BLaER1 (cell line): ENCODE results near the gene PRRC2B.

Experiments used
- H3K27ac ChIP-seq: shearing (Covaris generic); formaldehyde crosslinking; 2 replicates; pipeline ENCODE4 v1.8.1; 2022
- H3K27me3 ChIP-seq: shearing (Covaris generic); formaldehyde crosslinking; 2 replicates; pipeline ENCODE4 v1.8.1; 2022
- H3K36me3 ChIP-seq: shearing (Covaris generic); formaldehyde crosslinking; 2 replicates; pipeline ENCODE4 v1.8.1; 2022
- H3K4me1 ChIP-seq: shearing (Covaris generic); formaldehyde crosslinking; 2 replicates; pipeline ENCODE4 v1.8.1; 2022
- H3K4me2 ChIP-seq: shearing (Covaris generic); formaldehyde crosslinking; 2 replicates; pipeline ENCODE4 v1.8.1; 2022
- H3K4me3 ChIP-seq: shearing (Covaris generic); formaldehyde crosslinking; 2 replicates; pipeline ENCODE4 v1.8.1; 2022
- H3K9ac ChIP-seq: shearing (Covaris generic); formaldehyde crosslinking; 2 replicates; pipeline ENCODE4 v1.8.1; 2022
- H3K9me3 ChIP-seq: shearing (Covaris generic); formaldehyde crosslinking; 2 replicates; pipeline ENCODE4 v1.8.1; 2022
- H4K20me1 ChIP-seq: shearing (Covaris generic); formaldehyde crosslinking; 2 replicates; pipeline ENCODE4 v1.8.1; 2022
- Cebpa-rat ChIP-seq: shearing (Covaris generic); IDR thresholded peaks from 2 replicates; pipeline ENCODE4 v1.8.1; 2022

Gene PRRC2B

DNA sequence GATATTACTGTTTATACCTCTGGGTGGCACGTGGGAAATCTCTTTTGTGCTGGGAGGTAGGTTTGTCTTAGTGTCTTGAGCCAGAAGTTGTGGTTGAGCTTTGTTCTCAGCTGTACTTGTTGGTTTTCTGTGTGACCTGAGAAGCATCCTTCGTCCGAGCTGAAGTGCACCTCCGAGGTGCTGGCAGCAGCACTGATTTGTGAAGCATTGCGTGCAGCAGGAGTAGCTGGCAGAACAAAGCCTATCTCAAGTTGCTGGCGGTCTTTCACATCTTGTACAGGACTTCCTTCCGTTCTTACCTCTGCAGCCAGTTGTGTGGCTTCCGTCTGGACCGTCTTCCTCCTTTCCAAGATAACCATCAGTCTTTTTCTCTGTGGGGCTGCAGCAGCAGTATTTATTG is 4.3 kb downstream of the PRRC2B start:
- Histone ChIP-seq H3K4me2 (peak overlapping the region; percentile 97), H3K9ac (peak overlapping the region; percentile 100; the same call in 1 of the 2 replicates), H3K36me3 (peaks cover 45% of the 10 kb centered on the region), H3K9me3 (no peaks in the 10 kb centered on the region), H3K4me1 (peaks cover 81% of the 10 kb centered on the region), H3K27ac (peak overlapping the region; percentile 42; the same call in 1 of the 2 replicates), H3K4me3 (peak overlapping the region; percentile 95), H3K27me3 (no peaks in the 10 kb centered on the region), H4K20me1 (peaks cover 86% of the 10 kb centered on the region)
- TF ChIP-seq Cebpa-rat, result no peak

DNA sequence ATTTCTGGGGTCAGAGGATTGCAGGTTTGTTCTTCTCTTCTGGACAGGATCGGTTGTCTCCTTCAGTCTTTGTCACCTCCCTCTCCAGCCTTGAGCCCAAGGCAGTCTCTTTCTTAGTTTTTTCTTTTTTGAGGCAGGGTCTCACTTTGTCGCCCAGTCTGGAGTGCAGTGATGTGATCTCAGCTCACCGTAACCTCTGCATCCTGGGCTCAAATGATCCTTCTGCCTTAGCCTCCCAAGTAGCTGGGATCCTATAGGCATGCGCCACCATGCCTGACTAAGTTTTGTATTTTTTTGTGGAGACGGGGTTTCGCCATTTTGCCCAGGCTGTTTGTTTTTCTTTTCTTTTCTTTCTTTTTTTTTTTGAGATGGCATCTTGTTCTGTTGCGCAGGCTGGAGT is 6.1 kb downstream of the PRRC2B start:
- Histone ChIP-seq H3K36me3 (peaks cover 58% of the 10 kb centered on the region), H3K27ac (no peak overlapping the region), H3K9ac (no peak overlapping the region), H3K4me1 (peaks cover 97% of the 10 kb centered on the region), H3K9me3 (no peaks in the 10 kb centered on the region), H3K4me2 (peak overlapping the region; percentile 19; the same call in 1 of the 2 replicates), H3K27me3 (no peaks in the 10 kb centered on the region), H3K4me3 (no peak overlapping the region), H4K20me1 (peaks cover 100% of the 10 kb centered on the region)
- no peak for TF ChIP-seq Cebpa-rat

DNA sequence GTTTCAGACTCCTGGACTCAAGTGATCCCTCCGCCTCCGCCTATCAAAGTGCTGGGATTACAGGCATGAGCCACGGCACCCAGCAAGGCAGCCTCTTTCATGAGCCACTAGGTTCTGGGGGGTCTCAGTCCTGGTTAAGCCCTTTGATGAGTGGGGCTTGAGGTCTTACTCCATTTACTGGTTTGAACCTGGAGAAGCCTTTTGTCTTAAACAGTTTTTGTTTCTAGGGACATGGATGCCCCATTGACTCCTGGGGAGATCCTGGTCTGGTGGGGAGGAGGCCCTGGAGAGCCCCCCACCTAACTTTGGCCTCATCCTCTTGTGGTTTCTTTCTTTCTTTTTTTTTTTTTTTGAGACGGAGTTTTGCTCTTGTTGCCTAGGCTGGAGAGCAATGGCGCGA is 6.7 kb downstream of the PRRC2B start:
- no peak overlapping the region for H3K9ac ChIP-seq
- H3K4me1 ChIP-seq, result peaks cover 100% of the 10 kb centered on the region
- H3K4me2 ChIP-seq, result peak overlapping the region; percentile 42; the same call in 1 of the 2 replicates
- no peaks in the 10 kb centered on the region for H3K9me3 ChIP-seq
- H3K27me3 ChIP-seq, result no peaks in the 10 kb centered on the region
- no peak for TF ChIP-seq Cebpa-rat
- H3K36me3 ChIP-seq, result peaks cover 65% of the 10 kb centered on the region
- H3K4me3 ChIP-seq, result no peak overlapping the region
- no peak overlapping the region for H3K27ac ChIP-seq
- peaks cover 100% of the 10 kb centered on the region for H4K20me1 ChIP-seq

DNA sequence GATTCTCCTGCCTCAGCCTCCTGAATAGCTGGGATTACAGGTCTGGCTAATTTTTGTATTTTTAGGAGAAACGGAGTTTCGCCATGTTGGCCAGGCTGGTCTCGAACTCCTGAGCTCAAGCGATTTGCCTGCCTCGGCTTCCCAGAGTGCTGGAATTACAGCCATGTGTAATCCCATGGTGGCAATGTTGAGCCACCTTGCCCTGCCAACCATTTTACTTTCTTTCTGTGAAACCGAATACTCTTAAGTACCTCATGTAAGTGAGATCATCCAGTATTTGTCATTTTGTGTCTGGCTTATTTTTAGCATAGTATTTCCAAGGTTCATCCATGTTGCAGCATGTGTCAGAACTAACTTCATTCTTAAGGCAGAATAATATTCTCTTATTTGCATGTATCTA is 8.2 kb downstream of the PRRC2B start:
- no peak for TF ChIP-seq Cebpa-rat
- peaks cover 100% of the 10 kb centered on the region for H4K20me1 ChIP-seq
- no peaks in the 10 kb centered on the region for H3K9me3 ChIP-seq
- peak overlapping the region; percentile 51; the same call in 1 of the 2 replicates for H3K4me2 ChIP-seq
- H3K27me3 ChIP-seq, result no peaks in the 10 kb centered on the region
- peaks cover 75% of the 10 kb centered on the region for H3K36me3 ChIP-seq
- H3K4me1 ChIP-seq, result peaks cover 100% of the 10 kb centered on the region
- H3K4me3 ChIP-seq, result no peak overlapping the region
- 0 out of 2 replicates have a peak overlapping the region, but pooled peaks have one; percentile 4 for H3K9ac ChIP-seq
- H3K27ac ChIP-seq, result no peak overlapping the region

DNA sequence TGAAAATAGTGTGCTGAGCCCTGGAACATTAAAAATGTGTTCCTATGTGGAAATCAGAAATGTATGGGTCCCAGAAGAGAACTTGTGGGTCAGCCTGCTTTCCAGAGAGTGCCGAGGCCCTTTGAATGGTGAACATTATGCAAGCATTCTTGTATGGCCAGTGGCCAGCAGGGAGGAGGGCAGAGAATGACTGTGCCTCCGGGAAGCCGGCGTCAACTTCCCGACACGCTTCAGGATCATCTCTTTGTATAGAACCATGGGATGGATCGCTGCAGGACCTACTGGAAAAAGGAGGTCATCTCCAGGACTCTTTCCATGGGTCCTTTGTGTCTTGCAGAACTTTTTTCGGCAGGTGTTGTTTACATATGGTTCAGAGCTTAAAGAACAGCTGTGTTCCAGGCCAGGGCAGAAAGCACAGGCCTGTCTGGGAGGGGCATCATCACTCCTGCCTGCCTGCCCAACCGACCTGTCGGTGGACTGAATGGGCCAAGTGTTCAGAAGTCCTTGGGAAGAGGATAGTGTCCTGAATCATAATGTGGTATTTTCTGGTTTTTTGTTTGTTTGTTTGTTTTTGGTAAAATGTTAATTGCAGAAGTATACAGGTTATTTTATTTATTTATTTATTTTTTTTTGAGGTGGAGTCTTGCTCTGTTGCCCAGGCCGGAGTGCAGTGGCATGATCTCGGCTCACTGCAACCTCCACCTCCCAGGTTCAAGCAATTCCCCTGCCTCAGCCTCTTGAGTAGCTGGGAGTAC is 9.0 kb downstream of the PRRC2B start:
- H3K9me3 ChIP-seq, result no peaks in the 10 kb centered on the region
- no peak overlapping the region for H3K4me3 ChIP-seq
- H3K36me3 ChIP-seq, result peaks cover 73% of the 10 kb centered on the region
- H3K27ac ChIP-seq, result no peak overlapping the region
- H3K27me3 ChIP-seq, result no peaks in the 10 kb centered on the region
- 0 out of 2 replicates have a peak overlapping the region, but pooled peaks have one; percentile 4 for H3K9ac ChIP-seq
- TF ChIP-seq Cebpa-rat, result no peak
- H3K4me1 ChIP-seq, result peaks cover 100% of the 10 kb centered on the region
- peak overlapping the region; percentile 51 for H3K4me2 ChIP-seq
- H4K20me1 ChIP-seq, result peaks cover 100% of the 10 kb centered on the region

DNA sequence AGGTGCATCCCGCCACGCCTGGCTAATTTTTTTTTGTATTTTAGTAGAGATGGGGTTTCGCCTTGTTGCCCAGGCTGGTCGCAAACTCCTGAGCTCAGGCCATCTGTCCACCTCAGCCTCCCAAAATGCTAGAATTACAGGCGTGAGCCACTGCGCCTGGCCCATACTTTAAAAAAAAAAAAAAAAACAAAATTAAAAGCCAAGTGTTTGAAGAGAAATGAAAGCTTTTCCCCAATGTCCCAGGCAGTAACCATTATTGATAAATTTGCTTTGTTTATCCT is 9.5 kb downstream of the PRRC2B start:
- Histone ChIP-seq H3K36me3 (peaks cover 68% of the 10 kb centered on the region), H3K4me1 (peaks cover 100% of the 10 kb centered on the region), H3K4me3 (no peak overlapping the region), H3K9me3 (no peaks in the 10 kb centered on the region), H3K27ac (no peak overlapping the region), H4K20me1 (peaks cover 100% of the 10 kb centered on the region), H3K27me3 (no peaks in the 10 kb centered on the region), H3K9ac (no peak overlapping the region), H3K4me2 (peak overlapping the region; percentile 51; the same call in 1 of the 2 replicates)
- TF ChIP-seq Cebpa-rat, result no peak

DNA sequence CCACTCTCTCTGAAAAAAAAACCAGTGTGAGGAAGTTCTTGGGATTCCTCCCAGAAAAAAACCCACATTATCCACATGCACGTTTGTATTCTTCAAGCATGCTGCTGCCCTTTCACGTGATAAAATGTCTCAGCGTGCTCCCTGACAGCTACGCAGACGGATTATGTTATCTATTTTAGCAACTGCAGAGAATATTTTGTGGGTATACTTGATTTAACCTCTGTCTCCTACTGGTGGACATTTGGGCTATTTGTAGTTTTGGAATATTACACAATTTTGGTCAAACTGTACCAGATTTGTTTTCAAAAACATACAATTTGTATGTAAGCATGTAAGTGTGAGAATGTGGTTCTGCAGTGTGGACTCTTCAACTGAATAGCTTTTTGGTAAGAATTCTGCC is 10.7 kb downstream of the PRRC2B start:
- peaks cover 100% of the 10 kb centered on the region for H3K4me1 ChIP-seq
- peaks cover 100% of the 10 kb centered on the region for H4K20me1 ChIP-seq
- H3K9me3 ChIP-seq, result no peaks in the 10 kb centered on the region

DNA sequence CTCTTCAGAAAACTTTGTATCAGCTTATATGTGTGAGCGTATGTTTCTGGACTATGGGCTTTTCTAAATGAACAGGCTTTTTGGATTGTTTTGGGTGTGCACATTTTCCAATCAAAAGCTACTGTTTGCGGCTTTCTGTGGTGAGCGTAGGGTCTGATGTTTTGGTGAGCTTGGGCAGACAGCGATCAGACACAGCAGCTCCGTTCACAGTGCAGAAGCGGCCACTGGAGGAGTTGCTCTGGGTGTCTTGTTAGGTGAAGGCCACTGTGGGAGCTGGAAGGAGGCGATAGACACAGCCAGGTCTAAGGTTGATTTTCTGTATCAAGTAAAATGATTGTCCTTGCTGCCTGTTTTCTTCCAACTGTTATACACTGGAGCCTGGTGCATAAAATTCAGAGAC is 11.1 kb downstream of the PRRC2B start:
- Histone ChIP-seq H3K4me3 (no peak overlapping the region), H4K20me1 (peaks cover 100% of the 10 kb centered on the region)

More for the DNA sequence above, 10.7 kb downstream of the PRRC2B start:
- Histone ChIP-seq H3K27me3 (no peaks in the 10 kb centered on the region), H3K4me3 (no peak overlapping the region), H3K27ac (no peak overlapping the region), H3K36me3 (peaks cover 62% of the 10 kb centered on the region), H3K9ac (peak overlapping the region; percentile 5), H3K4me2 (peak overlapping the region; percentile 76)
- TF ChIP-seq Cebpa-rat, result no peak

DNA sequence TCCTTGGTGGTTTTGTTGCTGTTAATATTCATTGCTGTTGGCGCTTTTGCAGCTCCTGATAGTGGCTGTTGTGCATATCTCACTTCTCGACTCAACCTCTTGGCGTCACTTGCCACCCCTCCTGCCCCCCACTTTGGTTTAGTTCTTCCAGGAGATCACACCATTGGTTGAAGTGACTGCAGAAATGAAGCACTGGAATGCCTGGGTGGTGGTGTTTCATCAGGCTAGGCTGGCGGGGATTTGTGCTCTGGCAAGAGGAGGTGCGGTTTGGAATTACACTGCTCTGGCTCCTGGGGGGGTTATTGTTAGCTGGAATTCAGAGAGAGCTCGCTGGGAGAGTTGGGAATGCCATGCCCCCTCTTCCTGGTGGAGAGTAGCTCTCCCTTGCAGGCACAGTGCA is 11.5 kb downstream of the PRRC2B start:
- Histone ChIP-seq H4K20me1 (peaks cover 100% of the 10 kb centered on the region), H3K4me2 (peak overlapping the region; percentile 76), H3K36me3 (peaks cover 62% of the 10 kb centered on the region), H3K27me3 (no peaks in the 10 kb centered on the region), H3K4me1 (peaks cover 100% of the 10 kb centered on the region), H3K27ac (no peak overlapping the region), H3K9ac (peak overlapping the region; percentile 45), H3K4me3 (no peak overlapping the region), H3K9me3 (peaks cover 6% of the 10 kb centered on the region; the same call in 1 of the 2 replicates)
- TF ChIP-seq Cebpa-rat, result no peak

More for the DNA sequence above, 11.1 kb downstream of the PRRC2B start:
- Histone ChIP-seq H3K36me3 (peaks cover 61% of the 10 kb centered on the region), H3K27me3 (no peaks in the 10 kb centered on the region), H3K4me1 (peaks cover 100% of the 10 kb centered on the region), H3K9ac (peak overlapping the region; percentile 45), H3K27ac (no peak overlapping the region), H3K9me3 (peaks cover 2% of the 10 kb centered on the region; the same call in 1 of the 2 replicates), H3K4me2 (peak overlapping the region; percentile 76)
- TF ChIP-seq Cebpa-rat, result no peak

DNA sequence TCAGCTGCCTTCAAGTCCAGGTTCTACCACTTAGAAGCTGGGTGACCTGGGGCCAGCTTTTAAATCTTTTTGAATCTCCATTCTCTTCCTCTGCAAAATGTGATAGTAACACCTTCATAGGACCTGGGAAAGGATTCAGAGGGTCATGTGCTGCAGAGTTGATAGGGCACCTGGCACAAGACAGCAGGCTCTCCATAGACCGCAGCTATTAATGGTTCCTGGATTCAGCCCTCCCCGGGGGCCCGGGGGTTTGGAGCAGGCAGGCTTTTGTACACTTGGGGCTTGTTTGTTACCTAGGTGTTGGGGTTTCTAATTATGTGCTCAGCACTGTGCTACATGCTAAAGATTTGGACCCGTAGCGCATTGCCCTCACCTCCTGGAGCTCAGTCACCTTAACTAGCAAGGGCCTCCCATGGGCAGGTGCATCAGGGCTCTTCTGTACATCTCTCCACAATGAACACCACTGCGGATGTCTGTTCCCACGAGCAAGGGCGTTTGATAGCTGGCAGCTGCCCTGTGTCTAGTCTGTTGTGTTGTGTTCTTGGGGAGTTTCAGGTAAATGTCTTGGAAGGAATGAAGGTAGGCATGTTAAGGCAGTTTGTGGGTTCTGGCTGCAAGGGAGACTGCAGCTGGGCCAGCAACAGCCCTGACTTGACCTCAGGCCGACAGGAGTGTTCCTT is 12.1 kb downstream of the PRRC2B start:
- Histone ChIP-seq H4K20me1 (peaks cover 100% of the 10 kb centered on the region), H3K4me3 (no peak overlapping the region), H3K9me3 (peaks cover 12% of the 10 kb centered on the region), H3K4me1 (peaks cover 96% of the 10 kb centered on the region), H3K4me2 (peak overlapping the region; percentile 76), H3K27me3 (no peaks in the 10 kb centered on the region), H3K9ac (peak overlapping the region; percentile 45), H3K36me3 (peaks cover 62% of the 10 kb centered on the region), H3K27ac (no peak overlapping the region)
- no peak for TF ChIP-seq Cebpa-rat
